GM10266 (cell line): ENCODE measurements around the gene CNGB1.
"Not testable (repeated sequence)": the region's sequence is repeated elsewhere in the genome, so short reads cannot be mapped to it uniquely, and the experiment has no call there.

Source experiments
- DNase-seq: peaks from one replicate; pipeline ENCODE4 v3.0.0; 2012; ENCODE audit errors: extremely low spot score
- CTCF ChIP-seq: IDR thresholded peaks from 2 replicates; pipeline ENCODE4 v1.5.1; 2012; ENCODE audit warnings: mild to moderate bottlenecking, low read depth; ENCODE audit not compliant: control insufficient read depth, insufficient read depth; ENCODE audit errors: missing control alignments

Gene CNGB1

GRCh38 chr16:57838161-57838560, 132.8 kb downstream of the CNGB1 start:
- TF ChIP-seq CTCF: no peak
- DNase-seq: no peak

DNA sequence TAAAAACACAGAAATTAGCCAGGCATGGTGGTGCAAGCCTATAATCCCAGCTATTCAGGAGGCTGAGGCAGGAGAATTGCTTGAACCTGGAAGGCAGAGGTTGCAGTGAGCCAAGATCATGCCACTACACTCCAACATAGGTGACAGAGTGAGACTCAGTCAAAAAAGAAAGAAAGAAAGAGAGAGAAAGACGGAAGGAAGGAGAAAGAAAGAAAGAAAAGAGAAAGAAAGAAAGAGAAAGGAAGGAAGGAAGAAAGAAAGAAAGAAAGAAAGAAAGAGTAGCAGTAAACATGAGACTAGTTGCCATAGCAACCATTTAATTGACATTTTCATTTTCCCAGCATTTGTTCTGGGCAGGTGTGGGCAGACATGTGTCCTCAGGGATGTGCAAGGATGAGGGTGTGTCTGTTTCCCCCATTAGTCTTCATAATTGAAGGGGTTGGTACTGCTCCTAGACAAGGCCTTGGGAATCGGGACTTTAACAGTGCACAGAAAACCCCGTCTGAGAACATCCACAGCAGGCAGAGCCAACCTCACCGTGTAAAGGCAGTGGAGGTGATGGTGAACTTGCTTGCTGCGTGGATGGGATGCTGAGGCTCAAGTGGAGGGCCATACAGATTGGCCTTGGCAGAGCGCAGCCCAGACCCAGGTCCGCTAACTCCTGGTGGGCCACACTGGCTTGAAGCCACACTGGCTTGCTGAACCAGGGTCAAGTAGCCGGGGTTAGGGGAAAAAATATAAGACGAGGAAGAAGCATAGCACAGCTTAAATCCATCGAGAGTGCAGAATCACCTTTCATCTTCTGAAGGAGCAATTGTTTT, 133.4 kb downstream of the CNGB1 start:
- DNase-seq: no peak

GRCh38 chr16:57835439-57835838, 135.5 kb downstream of the CNGB1 start:
- DNase-seq: not testable (repeated sequence)

More for the DNA sequence above, 133.4 kb downstream of the CNGB1 start:
- TF ChIP-seq CTCF: no peak

- DNase-seq: no peak
- no peak for TF ChIP-seq CTCF
Observed at GRCh38 chr16:57834936-57835335, 136.0 kb downstream of the CNGB1 start.
